ENCODE data around the gene RNASE4. TPM values are rescaled to one million over a fixed set of nuclear protein-coding genes. Genes with fewer than 3 reads are reported as not detected.
"Not testable (repeated sequence)": the region's sequence is repeated elsewhere in the genome, so short reads cannot be mapped to it uniquely, and the experiment has no call there.

RNASE4 gene
- total RNA-seq, 6 donors from 2014 or later, result 14.7 to 108 (median 26.7) TPM

DNA sequence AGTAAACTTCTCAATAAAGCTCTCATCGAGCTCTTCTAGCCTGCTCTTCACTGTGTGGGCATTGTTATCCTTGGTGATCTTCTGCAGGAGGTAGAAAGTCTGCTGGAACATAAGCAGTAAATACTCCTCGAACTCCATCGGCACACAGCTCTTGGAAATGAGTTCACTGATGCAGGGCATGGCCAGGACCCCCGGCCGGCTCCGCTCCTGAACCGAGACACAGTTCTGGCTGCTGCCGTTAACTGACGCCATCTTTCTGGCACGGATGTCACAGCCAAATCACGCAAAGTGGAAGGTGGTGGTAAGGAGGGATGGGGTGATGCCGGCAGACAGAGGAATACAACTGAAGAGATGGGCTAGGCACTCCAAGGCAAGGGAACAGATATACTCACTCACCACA lies 37.7 kb downstream of the RNASE4 start:
- TF ChIP-seq POLR2AphosphoS5 (IDR thresholded peaks at IDR 0.05) (no peak), POLR2A (IDR thresholded peaks at IDR 0.05) (no peak), EP300 (IDR thresholded peaks at IDR 0.05) (no peak)
- TF ChIP-seq, protein P1, sequence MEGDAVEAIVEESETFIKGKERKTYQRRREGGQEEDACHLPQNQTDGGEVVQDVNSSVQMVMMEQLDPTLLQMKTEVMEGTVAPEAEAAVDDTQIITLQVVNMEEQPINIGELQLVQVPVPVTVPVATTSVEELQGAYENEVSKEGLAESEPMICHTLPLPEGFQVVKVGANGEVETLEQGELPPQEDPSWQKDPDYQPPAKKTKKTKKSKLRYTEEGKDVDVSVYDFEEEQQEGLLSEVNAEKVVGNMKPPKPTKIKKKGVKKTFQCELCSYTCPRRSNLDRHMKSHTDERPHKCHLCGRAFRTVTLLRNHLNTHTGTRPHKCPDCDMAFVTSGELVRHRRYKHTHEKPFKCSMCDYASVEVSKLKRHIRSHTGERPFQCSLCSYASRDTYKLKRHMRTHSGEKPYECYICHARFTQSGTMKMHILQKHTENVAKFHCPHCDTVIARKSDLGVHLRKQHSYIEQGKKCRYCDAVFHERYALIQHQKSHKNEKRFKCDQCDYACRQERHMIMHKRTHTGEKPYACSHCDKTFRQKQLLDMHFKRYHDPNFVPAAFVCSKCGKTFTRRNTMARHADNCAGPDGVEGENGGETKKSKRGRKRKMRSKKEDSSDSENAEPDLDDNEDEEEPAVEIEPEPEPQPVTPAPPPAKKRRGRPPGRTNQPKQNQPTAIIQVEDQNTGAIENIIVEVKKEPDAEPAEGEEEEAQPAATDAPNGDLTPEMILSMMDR (IDR thresholded peaks at IDR 0.05), result no peak
- no peak for ATAC-seq (ENCODE audit: low FRiP score in 2 of 2)
- peak in 1 of 2 donors; percentile 58 for DNase-seq
- peaks cover 0 to 17% (median 1%) of the 10 kb centered on the region in 4 donors for H3K4me1 ChIP-seq
- H3K9me3 ChIP-seq, result no peaks in the 10 kb centered on the region
- H3K27me3 ChIP-seq, result peaks cover 0 to 3% (median 0%) of the 10 kb centered on the region in 4 donors
- H3K27ac ChIP-seq, result no peak overlapping the region
- no peak overlapping the region for H3K4me3 ChIP-seq
- H3K36me3 ChIP-seq, result no peaks in the 10 kb centered on the region
- WGBS, 2 donors, result 93% methylated on average over 12 of the region's 12 CpGs

DNA sequence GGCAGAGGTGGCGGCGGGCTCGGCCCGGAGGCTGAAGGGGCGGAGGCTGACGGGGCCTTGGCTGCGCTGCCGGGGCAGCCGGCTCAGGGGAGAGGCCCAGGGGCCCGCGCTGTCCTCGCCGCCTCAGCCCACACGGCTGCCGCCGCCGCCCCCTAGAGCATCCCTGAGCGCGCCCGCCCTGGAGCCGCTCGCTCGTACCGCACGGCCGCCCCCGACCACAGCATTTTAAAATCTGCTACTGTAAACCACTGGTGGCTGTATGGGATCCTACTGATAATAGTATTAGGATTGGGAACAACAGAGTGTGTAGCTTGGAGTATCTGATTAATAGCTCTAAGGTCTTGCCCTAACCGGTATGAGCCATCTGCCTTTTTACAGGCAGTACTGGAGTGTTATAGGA lies 39.1 kb downstream of the RNASE4 start:
- no peaks in the 10 kb centered on the region for H3K9me3 ChIP-seq
- H3K27ac ChIP-seq, result no peak overlapping the region
- peaks cover 0 to 17% (median 1%) of the 10 kb centered on the region in 4 donors for H3K4me1 ChIP-seq
- ATAC-seq (ENCODE audit: low FRiP score in 2 of 2) (peak in 1 of 2 donors; percentile 51), DNase-seq (peak in 1 of 2 donors; percentile 82)
- peaks cover 0 to 3% (median 0%) of the 10 kb centered on the region in 4 donors for H3K27me3 ChIP-seq
- TF ChIP-seq EP300 (IDR thresholded peaks at IDR 0.05), result no peak
- no peak for TF ChIP-seq POLR2AphosphoS5 (IDR thresholded peaks at IDR 0.05)
- TF ChIP-seq, protein P1 (IDR thresholded peaks at IDR 0.05), result no peak
- no peak for TF ChIP-seq POLR2A (IDR thresholded peaks at IDR 0.05)
- H3K36me3 ChIP-seq, result no peaks in the 10 kb centered on the region
- H3K4me3 ChIP-seq, result peak overlapping the region in 1 of 4 donors; percentile 6
- 76 to 98% methylated on average over 17 to 28 of the region's 28 CpGs for WGBS, 2 donors

DNA sequence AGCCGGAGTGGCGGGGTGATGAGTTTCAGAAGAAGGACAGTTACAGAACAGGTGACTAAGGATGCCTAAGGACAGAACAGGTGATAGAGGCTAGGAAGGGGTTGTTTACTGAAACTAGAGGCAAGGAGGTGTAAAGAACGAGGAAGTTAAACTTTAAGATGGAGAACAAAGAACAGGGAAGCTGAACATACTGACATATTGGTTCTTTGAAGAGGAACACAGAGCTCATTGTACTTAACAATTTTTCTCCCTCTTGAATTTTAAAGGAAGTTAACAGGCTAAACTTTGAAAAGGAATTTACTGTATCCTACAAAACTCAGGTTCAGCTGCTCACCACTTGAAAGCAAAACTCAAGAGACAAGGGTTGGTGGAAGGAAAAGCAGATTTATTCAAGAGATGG lies 41.8 kb downstream of the RNASE4 start:
- H3K27ac ChIP-seq, result peak overlapping the region in 3 of 4 donors; percentile 48 to 61 (median 53)
- H3K27me3 ChIP-seq; H3K36me3 ChIP-seq; H3K9me3 ChIP-seq; H3K4me1 ChIP-seq; H3K4me3 ChIP-seq; DNase-seq; ATAC-seq (ENCODE audit: low FRiP score in 2 of 2): not testable (repeated sequence)
- 81 to 83% methylated on average over 3 of the region's 3 CpGs for WGBS, 2 donors

DNA sequence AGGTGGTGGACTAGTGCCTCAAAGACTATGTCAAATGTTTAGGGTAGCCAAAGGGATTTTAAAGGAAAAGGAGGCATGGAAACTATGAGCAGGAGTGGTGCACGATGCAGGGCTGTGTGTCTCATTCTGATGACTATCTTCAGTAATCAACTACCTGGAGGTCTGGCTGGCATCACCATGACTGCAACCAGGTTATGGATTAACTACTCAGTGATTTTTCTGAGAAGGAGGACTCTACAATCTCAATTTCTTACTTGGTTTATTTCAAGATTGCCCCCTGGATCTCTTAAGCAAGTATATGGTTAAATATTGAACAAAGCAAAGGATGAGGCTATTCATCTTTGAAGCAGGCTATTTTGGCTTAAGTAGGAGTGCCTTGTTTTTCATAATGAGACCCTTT lies 42.2 kb downstream of the RNASE4 start:
- H3K4me1 ChIP-seq, result peaks cover 0 to 4% (median 1%) of the 10 kb centered on the region in 4 donors
- ATAC-seq (ENCODE audit: low FRiP score in 2 of 2) (no peak), DNase-seq (no peak)
- WGBS, 2 donors, result 75 to 76% methylated on average over 1 of the region's 1 CpG
- H3K9me3 ChIP-seq, result no peaks in the 10 kb centered on the region
- TF ChIP-seq, protein P1 (IDR thresholded peaks at IDR 0.05), result no peak
- TF ChIP-seq POLR2A (IDR thresholded peaks at IDR 0.05), result no peak
- TF ChIP-seq POLR2AphosphoS5 (IDR thresholded peaks at IDR 0.05), result no peak
- peaks cover 0 to 3% (median 0%) of the 10 kb centered on the region in 4 donors for H3K27me3 ChIP-seq
- no peaks in the 10 kb centered on the region for H3K36me3 ChIP-seq
- H3K4me3 ChIP-seq, result no peak overlapping the region
- peak overlapping the region in 3 of 4 donors; percentile 48 to 61 (median 53) for H3K27ac ChIP-seq

DNA sequence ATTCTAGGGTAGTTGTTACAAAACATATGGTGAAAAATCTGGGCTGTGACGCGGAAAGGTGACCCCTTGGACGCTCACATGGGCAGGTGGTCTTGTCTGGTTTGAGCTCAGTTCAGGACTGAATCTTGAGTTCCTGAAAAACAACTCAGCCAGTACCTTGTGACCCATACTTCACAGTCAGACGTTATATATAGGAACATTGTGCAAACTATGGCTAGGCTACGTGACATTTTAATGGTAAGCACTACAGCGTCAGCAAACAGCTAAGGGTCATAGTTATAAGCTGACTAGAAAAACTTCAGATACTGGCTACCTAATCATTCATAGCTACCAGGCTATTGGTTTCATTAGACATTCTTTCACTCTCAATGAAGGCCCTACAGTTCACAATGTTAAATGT lies 46.5 kb downstream of the RNASE4 start:
- no peak for DNase-seq
- Histone ChIP-seq H3K27me3 (no peaks in the 10 kb centered on the region), H3K4me1 (peaks cover 0 to 6% (median 2%) of the 10 kb centered on the region in 4 donors), H3K27ac (no peak overlapping the region), H3K4me3 (no peak overlapping the region), H3K36me3 (no peaks in the 10 kb centered on the region), H3K9me3 (no peaks in the 10 kb centered on the region)
- no peak for ATAC-seq (ENCODE audit: low FRiP score in 2 of 2)
- 75 to 83% methylated on average over 6 of the region's 6 CpGs for WGBS, 2 donors
- TF ChIP-seq POLR2AphosphoS5 (IDR thresholded peaks at IDR 0.05), result no peak
- TF ChIP-seq POLR2A (IDR thresholded peaks at IDR 0.05), result peak in 1 of 4 donors; percentile 31

DNA sequence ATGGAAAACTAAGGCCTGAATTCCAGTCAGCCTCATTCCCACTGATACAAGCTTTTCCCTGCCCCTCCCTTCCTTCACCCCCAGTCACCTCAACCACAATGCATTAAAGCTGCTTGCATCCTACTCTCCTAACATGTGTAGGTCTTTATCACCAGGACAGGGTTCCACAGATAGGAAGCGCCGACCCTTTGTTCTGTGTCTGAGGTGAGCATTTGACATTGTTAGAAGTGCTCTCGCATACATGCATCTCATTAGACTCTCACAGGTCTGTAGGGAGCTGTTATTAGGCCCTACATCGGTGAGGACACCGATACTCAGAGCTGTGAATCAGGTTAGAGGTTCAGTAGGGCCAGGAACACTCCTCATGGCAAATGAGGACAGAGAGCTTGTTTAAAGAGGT lies 48.1 kb downstream of the RNASE4 start:
- DNase-seq (no peak), ATAC-seq (ENCODE audit: low FRiP score in 2 of 2) (no peak)
- Histone ChIP-seq H3K27ac (peak overlapping the region in 1 of 4 donors; percentile 4), H3K36me3 (no peaks in the 10 kb centered on the region), H3K4me3 (no peak overlapping the region), H3K27me3 (no peaks in the 10 kb centered on the region), H3K9me3 (no peaks in the 10 kb centered on the region), H3K4me1 (peaks cover 0 to 4% (median 0%) of the 10 kb centered on the region in 4 donors)
- 75 to 90% methylated on average over 5 of the region's 5 CpGs for WGBS, 2 donors
- TF ChIP-seq POLR2A (IDR thresholded peaks at IDR 0.05), result no peak
- TF ChIP-seq, protein P1 (IDR thresholded peaks at IDR 0.05), result no peak
- TF ChIP-seq POLR2AphosphoS5 (IDR thresholded peaks at IDR 0.05), result no peak
- TF ChIP-seq EP300 (IDR thresholded peaks at IDR 0.05), result no peak

Data from upper lobe of left lung (tissue), 6 donors.